NB4 (cell line): ENCODE results near the gene GAB2.

Source experiments
- CTCF ChIP-seq: IDR thresholded peaks from one replicate; pipeline ENCODE4 v1.5.1; 2012; ENCODE audit warnings: low read depth, low read length
- MAX ChIP-seq: IDR thresholded peaks from 2 replicates; pipeline ENCODE4 v1.6.1; 2011; ENCODE audit warnings: low read depth, low read length
- POLR2A ChIP-seq: IDR thresholded peaks from 2 replicates; pipeline ENCODE4 v1.6.1; 2011; ENCODE audit warnings: mild to moderate bottlenecking; ENCODE audit not compliant: insufficient read length; ENCODE audit errors: extremely low read depth

- TF ChIP-seq CTCF = no peak
- no peak for TF ChIP-seq POLR2A
- TF ChIP-seq MAX = no peak
Measured at GRCh38 chr11:78221396-78222315, 196.0 kb downstream of the GAB2 start.
